OCI-LY1 (cell line): ENCODE data around the gene MCCC1.

Source experiments
- EZH2 ChIP-seq: fragments of 200-600 bp; sonication (generic), shearing (Covaris generic); IDR thresholded peaks from 2 replicates; pipeline ENCODE4 v1.8.0; 2017; ENCODE audit warnings: borderline replicate concordance, mixed run types, mild to moderate bottlenecking, antibody characterized with exemption, low read length, moderate library complexity, mixed read lengths
- TF ChIP-seq, protein P1 (sequence below): fragments of 200-600 bp; sonication (generic), shearing (Covaris generic); IDR thresholded peaks from 2 replicates; pipeline ENCODE4 v1.5.1; 2017; ENCODE audit warnings: mild to moderate bottlenecking, antibody characterized with exemption, low read length, moderate library complexity, mixed read lengths

GRCh38 chr3:183013856-183014255, 85.4 kb downstream of the MCCC1 start:
- TF ChIP-seq, protein P1, sequence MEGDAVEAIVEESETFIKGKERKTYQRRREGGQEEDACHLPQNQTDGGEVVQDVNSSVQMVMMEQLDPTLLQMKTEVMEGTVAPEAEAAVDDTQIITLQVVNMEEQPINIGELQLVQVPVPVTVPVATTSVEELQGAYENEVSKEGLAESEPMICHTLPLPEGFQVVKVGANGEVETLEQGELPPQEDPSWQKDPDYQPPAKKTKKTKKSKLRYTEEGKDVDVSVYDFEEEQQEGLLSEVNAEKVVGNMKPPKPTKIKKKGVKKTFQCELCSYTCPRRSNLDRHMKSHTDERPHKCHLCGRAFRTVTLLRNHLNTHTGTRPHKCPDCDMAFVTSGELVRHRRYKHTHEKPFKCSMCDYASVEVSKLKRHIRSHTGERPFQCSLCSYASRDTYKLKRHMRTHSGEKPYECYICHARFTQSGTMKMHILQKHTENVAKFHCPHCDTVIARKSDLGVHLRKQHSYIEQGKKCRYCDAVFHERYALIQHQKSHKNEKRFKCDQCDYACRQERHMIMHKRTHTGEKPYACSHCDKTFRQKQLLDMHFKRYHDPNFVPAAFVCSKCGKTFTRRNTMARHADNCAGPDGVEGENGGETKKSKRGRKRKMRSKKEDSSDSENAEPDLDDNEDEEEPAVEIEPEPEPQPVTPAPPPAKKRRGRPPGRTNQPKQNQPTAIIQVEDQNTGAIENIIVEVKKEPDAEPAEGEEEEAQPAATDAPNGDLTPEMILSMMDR, result no peak
- TF ChIP-seq EZH2, result no peak
